Effector CD4-positive, alpha-beta T cell (primary cell): ENCODE results near the gene ABCC6.
"Not testable (repeated sequence)": the region's sequence is repeated elsewhere in the genome, so short reads cannot be mapped to it uniquely, and the experiment has no call there.

Experiments used
- DNase-seq: peaks from one replicate; pipeline ENCODE4 v3.0.0-alpha.2; 2020

ABCC6 gene

GRCh38 chr16:16188827-16189226, 34.5 kb downstream of the ABCC6 start:
- DNase-seq: no peak

GRCh38 chr16:16186820-16187219, 36.5 kb downstream of the ABCC6 start:
- no peak for DNase-seq

GRCh38 chr16:16185095-16185494, 38.2 kb downstream of the ABCC6 start:
- DNase-seq: no peak

GRCh38 chr16:16184594-16184993, 38.7 kb downstream of the ABCC6 start:
- no peak for DNase-seq

- no peak for DNase-seq
Measured at GRCh38 chr16:16183562-16183961, 39.7 kb downstream of the ABCC6 start.

GRCh38 chr16:16182918-16183317, 40.4 kb downstream of the ABCC6 start:
- no peak for DNase-seq

- DNase-seq: not testable (repeated sequence)
Measured at GRCh38 chr16:16181748-16182147, 41.5 kb downstream of the ABCC6 start.

GRCh38 chr16:16178455-16179162, 44.7 kb downstream of the ABCC6 start:
- no peak for DNase-seq

- DNase-seq: no peak
Measured at GRCh38 chr16:16176328-16176727, 47.0 kb downstream of the ABCC6 start.

- no peak for DNase-seq
Measured at GRCh38 chr16:16175296-16175695, 48.0 kb downstream of the ABCC6 start.

GRCh38 chr16:16172991-16173390, 50.3 kb downstream of the ABCC6 start:
- no peak for DNase-seq

GRCh38 chr16:16171332-16171919, 51.9 kb downstream of the ABCC6 start:
- DNase-seq: no peak

GRCh38 chr16:16169615-16170014, 53.7 kb downstream of the ABCC6 start:
- no peak for DNase-seq

GRCh38 chr16:16168431-16168830, 54.9 kb downstream of the ABCC6 start:
- DNase-seq: no peak

GRCh38 chr16:16167927-16168326, 55.4 kb downstream of the ABCC6 start:
- DNase-seq: no peak

- no peak for DNase-seq
Measured at GRCh38 chr16:16166949-16167348, 56.3 kb downstream of the ABCC6 start.

GRCh38 chr16:16166085-16166484, 57.2 kb downstream of the ABCC6 start:
- DNase-seq: no peak

GRCh38 chr16:16164243-16164642, 59.1 kb downstream of the ABCC6 start:
- no peak for DNase-seq

GRCh38 chr16:16163571-16163970, 59.7 kb downstream of the ABCC6 start:
- DNase-seq: no peak

- no peak for DNase-seq
Measured at GRCh38 chr16:16163109-16163508, 60.2 kb downstream of the ABCC6 start.

- DNase-seq: no peak
Measured at GRCh38 chr16:16162591-16162990, 60.7 kb downstream of the ABCC6 start.

- DNase-seq: not testable (repeated sequence)
Measured at GRCh38 chr16:16161840-16162239, 61.5 kb downstream of the ABCC6 start.

- no peak for DNase-seq
Measured at GRCh38 chr16:16161319-16161718, 62.0 kb downstream of the ABCC6 start.

- DNase-seq: no peak
Measured at GRCh38 chr16:16159662-16160061, 63.6 kb downstream of the ABCC6 start.
